HG03439 (cell line): ENCODE measurements around the gene THOP1.

Experiments
- ATAC-seq: cut with Tn5 transposase; IDR thresholded peaks from one replicate; pipeline ENCODE4 v1.9.1; 2021; ENCODE audit warnings: mild to moderate bottlenecking, moderate library complexity; ENCODE audit not compliant: unreplicated experiment

The THOP1 gene

DNA sequence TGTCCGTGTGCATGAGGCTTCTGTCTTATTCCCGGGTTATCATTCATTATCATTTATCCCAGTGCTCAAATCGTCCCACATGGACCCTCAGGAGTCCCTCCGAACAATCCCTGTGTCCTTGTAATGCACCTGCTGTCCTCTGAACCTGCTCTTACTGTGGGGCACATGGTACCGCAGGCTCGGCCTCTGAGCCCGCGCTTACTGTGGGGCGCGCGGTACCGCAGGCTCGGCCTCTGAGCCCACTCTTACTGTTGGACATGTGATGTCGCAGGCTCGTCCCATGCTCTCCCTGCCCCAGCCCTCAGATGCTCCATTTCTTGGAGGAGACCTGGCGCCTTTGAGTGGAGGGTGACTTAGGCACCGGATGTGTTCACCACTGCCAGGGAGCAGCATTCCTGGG, 17.5 kb downstream of the THOP1 start:
- no peak for ATAC-seq

GRCh38 chr19:2803486-2804155, 18.3 kb downstream of the THOP1 start:
- no peak for ATAC-seq

GRCh38 chr19:2804156-2805004, 19.1 kb downstream of the THOP1 start:
- ATAC-seq = no peak

DNA sequence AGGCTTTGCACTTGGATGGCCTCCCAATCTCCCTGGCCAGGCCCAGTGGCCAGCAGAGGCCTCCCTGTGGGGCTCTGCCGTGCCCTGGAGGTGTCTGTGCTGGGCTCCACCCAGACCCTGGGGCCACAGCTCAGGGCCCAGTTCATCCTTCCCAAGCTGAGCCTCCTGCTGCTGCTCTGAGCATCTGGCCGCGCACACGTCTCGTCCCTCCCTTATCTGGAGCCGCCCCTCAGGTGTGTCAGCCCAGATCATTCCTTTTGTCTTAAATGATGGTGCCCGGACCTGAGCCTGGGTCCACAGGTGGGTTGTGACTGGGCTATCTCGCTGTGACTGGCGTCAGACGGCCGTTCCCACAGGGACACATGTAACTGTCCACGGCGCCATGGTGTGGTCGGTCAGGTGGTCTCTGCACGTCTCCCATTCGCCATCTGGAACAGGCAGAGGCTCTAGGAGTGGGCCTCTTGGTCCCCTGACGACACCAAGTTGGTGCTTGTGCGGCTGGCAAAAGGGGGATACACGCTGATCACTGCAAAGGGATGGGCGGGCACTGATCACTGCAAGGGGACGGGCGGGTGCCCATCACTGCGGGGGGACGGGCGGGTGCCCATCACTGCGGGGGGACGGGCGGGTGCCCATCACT, 20.1 kb downstream of the THOP1 start:
- no peak for ATAC-seq

GRCh38 chr19:2805991-2806649, 20.8 kb downstream of the THOP1 start:
- no peak for ATAC-seq

- ATAC-seq = no peak
Measured at GRCh38 chr19:2806736-2807378, 21.6 kb downstream of the THOP1 start.

DNA sequence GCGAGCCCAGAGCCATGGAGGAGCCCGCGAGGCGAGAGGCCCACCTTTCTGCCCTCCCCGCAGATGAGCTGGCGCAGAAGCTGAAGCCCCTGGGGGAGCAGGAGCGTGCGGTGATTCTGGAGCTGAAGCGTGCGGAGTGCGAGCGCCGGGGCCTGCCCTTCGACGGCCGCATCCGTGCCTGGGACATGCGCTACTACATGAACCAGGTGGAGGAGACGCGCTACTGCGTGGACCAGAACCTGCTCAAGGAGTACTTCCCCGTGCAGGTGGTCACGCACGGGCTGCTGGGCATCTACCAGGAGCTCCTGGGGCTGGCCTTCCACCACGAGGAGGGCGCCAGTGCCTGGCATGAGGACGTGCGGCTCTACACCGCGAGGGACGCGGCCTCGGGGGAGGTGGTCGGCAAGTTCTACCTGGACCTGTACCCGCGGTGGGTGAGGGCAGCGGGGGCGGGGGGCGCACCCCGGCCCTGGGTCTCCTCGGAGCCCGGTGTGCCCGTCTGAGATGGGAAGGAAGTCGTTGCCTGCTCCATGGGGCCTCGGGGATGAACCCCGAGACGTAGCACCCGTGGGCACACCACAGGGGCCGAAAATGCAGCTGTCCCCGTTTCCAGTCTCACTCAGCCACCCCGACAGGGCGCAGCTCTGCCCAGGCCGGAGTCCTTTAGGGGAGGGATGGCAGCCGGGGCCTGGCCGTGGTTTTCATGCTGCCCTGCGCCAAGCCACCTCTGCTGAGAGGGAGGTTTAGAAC, 22.3 kb downstream of the THOP1 start:
- ATAC-seq = no peak

GRCh38 chr19:2808129-2808941, 23.0 kb downstream of the THOP1 start:
- no peak for ATAC-seq

- no peak for ATAC-seq
Measured at GRCh38 chr19:2809387-2810140, 24.3 kb downstream of the THOP1 start.

DNA sequence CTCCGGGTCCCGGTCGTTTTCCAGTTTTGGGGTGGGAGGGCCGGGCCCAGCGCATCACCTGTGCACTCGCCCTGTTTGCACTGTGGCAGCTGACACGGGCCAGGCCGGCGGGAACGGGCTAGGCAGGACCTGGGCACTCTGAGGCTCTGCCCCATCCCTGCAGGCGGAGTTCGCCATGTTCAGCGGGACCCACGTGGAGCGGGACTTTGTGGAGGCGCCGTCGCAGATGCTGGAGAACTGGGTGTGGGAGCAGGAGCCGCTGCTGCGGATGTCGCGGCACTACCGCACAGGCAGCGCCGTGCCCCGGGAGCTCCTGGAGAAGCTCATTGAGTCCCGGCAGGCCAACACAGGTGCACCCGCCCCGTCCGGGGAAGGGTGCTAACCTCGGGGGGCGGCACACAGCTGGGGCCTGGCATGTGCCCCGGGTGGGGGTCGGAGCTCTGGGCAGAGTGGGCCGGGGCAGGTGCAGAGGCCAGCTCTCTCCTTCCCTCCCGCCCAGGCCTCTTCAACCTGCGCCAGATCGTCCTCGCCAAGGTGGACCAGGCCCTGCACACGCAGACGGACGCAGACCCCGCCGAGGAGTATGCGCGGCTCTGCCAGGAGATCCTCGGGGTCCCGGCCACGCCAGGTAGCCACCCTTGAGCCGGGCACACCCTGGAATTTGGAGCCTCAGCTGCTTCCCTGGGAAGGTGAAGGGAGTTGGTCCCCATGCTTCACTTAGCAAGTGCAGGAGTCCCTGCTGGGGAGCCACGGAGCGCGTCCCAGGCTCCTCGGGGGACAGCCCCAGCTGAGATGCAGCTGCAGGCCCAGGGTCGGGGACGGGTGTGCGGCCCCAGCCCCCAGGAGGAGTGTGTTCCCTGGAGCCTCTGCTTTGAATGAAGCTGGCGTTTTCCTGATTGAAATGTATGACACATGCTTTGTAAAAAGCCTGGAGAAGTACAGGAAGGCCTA, 25.1 kb downstream of the THOP1 start:
- ATAC-seq = no peak

DNA sequence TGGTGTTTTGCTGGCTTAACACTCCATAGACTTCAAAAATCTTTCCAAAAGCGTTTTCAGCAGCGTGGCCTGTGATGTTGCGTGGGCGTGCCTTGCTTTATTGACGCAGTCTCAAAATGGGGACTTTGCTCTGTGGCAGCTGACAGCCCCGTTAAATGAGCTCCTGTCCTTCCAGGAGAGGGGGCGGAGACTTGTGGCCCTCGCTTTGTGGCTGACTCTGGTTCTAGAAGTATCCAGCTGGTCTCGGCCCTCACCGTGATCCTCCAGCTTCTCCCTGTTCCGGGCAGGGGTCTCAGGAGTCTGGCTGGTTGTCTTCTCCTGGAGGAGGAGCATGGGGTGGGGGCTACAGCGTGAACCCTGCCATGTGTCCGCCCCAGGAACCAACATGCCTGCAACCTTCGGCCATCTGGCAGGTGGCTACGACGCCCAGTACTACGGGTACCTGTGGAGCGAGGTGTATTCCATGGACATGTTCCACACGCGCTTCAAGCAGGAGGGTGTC, 26.0 kb downstream of the THOP1 start:
- ATAC-seq = no peak

- no peak for ATAC-seq
Measured at GRCh38 chr19:2811735-2812413, 26.6 kb downstream of the THOP1 start.

DNA sequence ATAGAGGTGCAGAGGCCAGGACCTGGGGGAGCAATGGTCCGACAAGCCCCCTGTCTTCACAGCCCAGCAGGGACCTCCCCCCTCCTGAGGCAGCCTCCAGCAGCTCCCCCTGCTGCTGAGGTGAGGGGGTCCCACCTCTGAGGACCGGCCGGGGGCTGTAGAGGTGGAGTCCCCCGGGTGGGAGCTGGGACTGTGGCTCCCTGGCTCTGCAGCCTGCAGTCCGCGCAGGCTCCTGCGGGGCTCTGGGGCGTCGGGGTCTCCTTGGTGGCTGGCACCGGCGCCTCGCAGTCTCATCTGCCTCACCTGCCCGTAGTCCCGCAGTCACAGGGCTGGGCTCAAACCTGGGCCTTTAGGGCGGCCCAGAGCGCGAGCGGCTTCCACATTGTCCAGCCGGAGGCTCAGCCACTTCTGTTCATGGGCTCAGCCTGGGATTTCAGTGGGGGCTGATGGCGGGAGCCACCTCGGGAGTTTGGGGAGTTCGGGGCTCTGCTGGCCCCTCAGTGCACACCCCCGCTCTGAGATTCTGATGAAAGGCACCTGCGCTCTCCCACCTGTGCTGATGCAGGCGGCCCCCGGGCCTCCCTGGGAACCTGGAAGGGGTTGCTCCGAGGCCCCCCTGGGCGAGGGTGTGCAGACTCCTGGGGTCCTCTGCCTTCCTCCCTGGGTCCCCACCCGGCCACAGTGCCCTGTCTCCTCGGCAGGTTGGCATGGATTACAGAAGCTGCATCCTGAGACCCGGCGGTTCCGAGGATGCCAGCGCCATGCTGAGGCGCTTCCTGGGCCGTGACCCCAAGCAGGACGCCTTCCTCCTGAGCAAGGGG, 27.3 kb downstream of the THOP1 start:
- no peak for ATAC-seq

- ATAC-seq = no peak
Measured at GRCh38 chr19:2813235-2814160, 28.2 kb downstream of the THOP1 start.

DNA sequence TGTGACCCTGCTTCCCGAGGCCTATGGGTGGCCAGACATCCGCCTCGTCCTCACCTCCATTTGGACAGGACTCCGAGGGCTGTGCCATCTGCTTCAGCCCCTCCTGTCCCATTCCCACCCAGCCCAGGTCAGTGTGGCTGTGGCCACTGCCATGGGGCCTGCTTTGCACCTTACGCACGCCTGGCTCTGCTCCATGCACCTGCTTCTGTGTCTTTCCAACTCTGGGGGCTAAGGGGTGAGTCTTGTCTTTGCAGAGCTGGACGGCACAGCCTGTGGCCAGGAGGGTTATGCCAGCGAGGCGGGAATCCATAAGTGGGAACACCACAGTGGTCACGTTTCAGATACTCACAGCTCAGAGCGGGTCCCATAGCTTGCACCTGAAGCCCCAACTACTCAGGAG, 29.1 kb downstream of the THOP1 start:
- ATAC-seq = no peak
